HG02642 (cell line): Measurements from ENCODE around the gene CAMK2G.
"Not testable (repeated sequence)": the region's sequence is repeated elsewhere in the genome, so short reads cannot be mapped to it uniquely, and the experiment has no call there.

ENCODE experiments used
- ATAC-seq: cut with Tn5 transposase; IDR thresholded peaks from one replicate; pipeline ENCODE4 v1.9.1; 2021; ENCODE audit warnings: mild to moderate bottlenecking; ENCODE audit not compliant: unreplicated experiment, poor library complexity

The CAMK2G gene

GRCh38 chr10:73799899-73800559, 74.3 kb downstream of the CAMK2G start:
- no peak for ATAC-seq

GRCh38 chr10:73798927-73799560, 75.3 kb downstream of the CAMK2G start:
- no peak for ATAC-seq

- no peak for ATAC-seq
Measured at GRCh38 chr10:73798087-73798486, 76.3 kb downstream of the CAMK2G start.

- no peak for ATAC-seq
Measured at GRCh38 chr10:73797324-73798025, 76.9 kb downstream of the CAMK2G start.

- no peak for ATAC-seq
Measured at GRCh38 chr10:73796766-73797165, 77.6 kb downstream of the CAMK2G start.

- ATAC-seq: not testable (repeated sequence)
Measured at GRCh38 chr10:73796035-73796434, 78.3 kb downstream of the CAMK2G start.

GRCh38 chr10:73795491-73795890, 78.9 kb downstream of the CAMK2G start:
- not testable (repeated sequence) for ATAC-seq

GRCh38 chr10:73793456-73793855, 80.9 kb downstream of the CAMK2G start:
- ATAC-seq: no peak

- ATAC-seq: no peak
Measured at GRCh38 chr10:73791871-73792400, 82.4 kb downstream of the CAMK2G start.

- ATAC-seq: no peak
Measured at GRCh38 chr10:73790886-73791625, 83.3 kb downstream of the CAMK2G start.

GRCh38 chr10:73789659-73790055, 84.7 kb downstream of the CAMK2G start:
- ATAC-seq: no peak

GRCh38 chr10:73788864-73789658, 85.3 kb downstream of the CAMK2G start:
- ATAC-seq: no peak

- not testable (repeated sequence) for ATAC-seq
Measured at GRCh38 chr10:73787031-73787800, 87.1 kb downstream of the CAMK2G start.

GRCh38 chr10:73786512-73786885, 87.9 kb downstream of the CAMK2G start:
- no peak for ATAC-seq

- ATAC-seq: peak; percentile 25
Measured at GRCh38 chr10:73785721-73786511, 88.4 kb downstream of the CAMK2G start.

- peak; percentile 80 for ATAC-seq
Measured at GRCh38 chr10:73785211-73785720, 89.1 kb downstream of the CAMK2G start, which contains the start of gene ZSWIM8. Gene ZSWIM8 (plus strand): TSS chr10:73785606. CDS start chr10:73785879, 273 bp downstream.

- no peak for ATAC-seq
Measured at GRCh38 chr10:73782749-73783085, 91.6 kb downstream of the CAMK2G start.
